ENCODE results near the gene ZNF814.
A peak's percentile ranks its signal among the peaks of the same experiment; 100 is the strongest.

The ZNF814 gene

GRCh38 chr19:57819475-57820148 lies 69.2 kb downstream of the ZNF814 start:
- ChIA-PET POLR2A (interaction anchor here (0.6 to 1.6 kb wide), 7 partner anchors 8 to 111 kb away, joined by 3 to 5 read pairs (median 3); partner anchors contain the start of genes ZNF154 and ZNF417), CTCF (interaction anchor here (0.7 to 1.2 kb wide), 5 partner anchors 10 to 80 kb away, joined by 3 to 5 read pairs (median 3); partner anchors contain the start of gene ZNF587B)
- DNase-seq (ENCODE audit: low read depth, low spot score) = peak; percentile 53
- H3K4me3 ChIP-seq (ENCODE audit: low read depth, low read length) = peak overlapping the region; percentile 96
- TF ChIP-seq CTCF (IDR thresholded peaks at IDR 0.05; ENCODE audit: insufficient read depth, low read length, missing control alignments) = peak; percentile 2

GRCh38 chr19:57818378-57818777 lies 70.5 kb downstream of the ZNF814 start:
- ChIA-PET POLR2A (interaction anchor here (0.7 kb wide), 1 partner anchor 173 kb away, joined by 5 read pairs; no protein-coding TSS in a partner anchor), CTCF (interaction anchor here (0.7 to 1.2 kb wide), 5 partner anchors 12 to 431 kb away, joined by 3 to 5 read pairs (median 3); partner anchors contain the start of gene ZNF587B)
- DNase-seq (ENCODE audit: low read depth, low spot score) = no peak
- no peak for TF ChIP-seq CTCF (IDR thresholded peaks at IDR 0.05; ENCODE audit: insufficient read depth, low read length, missing control alignments)
- no peak overlapping the region for H3K4me3 ChIP-seq (ENCODE audit: low read depth, low read length)

GRCh38 chr19:57817976-57818375 lies 70.9 kb downstream of the ZNF814 start:
- DNase-seq (ENCODE audit: low read depth, low spot score) = no peak
- no peak overlapping the region for H3K4me3 ChIP-seq (ENCODE audit: low read depth, low read length)
- TF ChIP-seq CTCF (IDR thresholded peaks at IDR 0.05; ENCODE audit: insufficient read depth, low read length, missing control alignments) = no peak
- ChIA-PET CTCF (interaction anchor here (0.7 to 1.2 kb wide), 2 partner anchors 34 to 432 kb away, joined by 3 to 5 read pairs; no protein-coding TSS in a partner anchor), POLR2A (no interaction called here)

GRCh38 chr19:57816652-57817051 lies 72.2 kb downstream of the ZNF814 start:
- DNase-seq (ENCODE audit: low read depth, low spot score) = no peak
- H3K4me3 ChIP-seq (ENCODE audit: low read depth, low read length) = no peak overlapping the region
- ChIA-PET POLR2A (no interaction called here), CTCF (no interaction called here)
- no peak for TF ChIP-seq CTCF (IDR thresholded peaks at IDR 0.05; ENCODE audit: insufficient read depth, low read length, missing control alignments)

- CTCF ChIA-PET = interaction anchor here (1.0 kb wide), 1 partner anchor 10 kb away, joined by 6 read pairs; no protein-coding TSS in a partner anchor
Measured at GRCh38 chr19:57815247-57816075, 73.4 kb downstream of the ZNF814 start.

More at GRCh38 chr19:57815247-57816075, 73.4 kb downstream of the ZNF814 start:
- H3K4me3 ChIP-seq (ENCODE audit: low read depth, low read length) = peak overlapping the region; percentile 86; the same call in 1 of the 2 replicates
- TF ChIP-seq CTCF (IDR thresholded peaks at IDR 0.05; ENCODE audit: insufficient read depth, low read length, missing control alignments) = no peak
- no peak for DNase-seq (ENCODE audit: low read depth, low spot score)
- POLR2A ChIA-PET = interaction anchor here (0.8 to 1.0 kb wide), 3 partner anchors 11 to 46 kb away, joined by 3 to 7 read pairs (median 4); partner anchors contain the start of genes ZNF586 and ZNF587
